HL-60 (cell line): ENCODE measurements around the gene SORT1.

Experiments
- GABPA ChIP-seq: IDR thresholded peaks from 2 replicates; pipeline ENCODE4 v1.6.1; 2012; ENCODE audit warnings: low read depth
- POLR2AphosphoS5 ChIP-seq: IDR thresholded peaks from 2 replicates; pipeline ENCODE4 v1.6.1; 2012; ENCODE audit warnings: low read depth
- SPI1 ChIP-seq: IDR thresholded peaks from 2 replicates; pipeline ENCODE4 v1.6.1; 2012; ENCODE audit warnings: low read depth, mild to moderate bottlenecking, borderline replicate concordance
- TF ChIP-seq, protein P1 (sequence below): IDR thresholded peaks from one replicate; pipeline ENCODE4 v1.5.1; 2011; ENCODE audit warnings: low read length, control low read depth, inconsistent platforms; ENCODE audit not compliant: insufficient read depth
- TF ChIP-seq, protein P2 (sequence below): IDR thresholded peaks from 2 replicates; pipeline ENCODE4 v1.6.1; 2012; ENCODE audit warnings: low read depth; ENCODE audit not compliant: insufficient replicate concordance

DNA sequence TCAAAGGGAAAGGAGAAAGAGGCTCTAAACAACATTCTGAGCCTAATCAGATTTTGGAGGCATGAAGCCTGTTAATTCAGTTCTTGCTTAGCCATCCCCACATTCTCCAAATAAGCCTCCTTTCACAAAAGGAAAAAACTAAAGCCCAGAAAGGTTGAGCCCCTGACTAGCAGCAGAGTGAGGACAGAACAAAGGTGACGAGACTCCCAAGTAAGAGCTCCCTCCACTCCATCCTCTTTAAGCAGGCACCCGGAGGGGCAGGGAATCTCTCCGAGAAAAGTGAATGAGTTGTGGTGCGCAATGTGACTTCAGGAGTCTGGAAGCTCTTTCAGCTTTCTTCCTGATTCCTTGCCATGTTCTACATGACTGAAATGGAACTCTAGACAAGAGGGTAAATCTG is 47.5 kb downstream of the SORT1 start:
- TF ChIP-seq, protein P1, sequence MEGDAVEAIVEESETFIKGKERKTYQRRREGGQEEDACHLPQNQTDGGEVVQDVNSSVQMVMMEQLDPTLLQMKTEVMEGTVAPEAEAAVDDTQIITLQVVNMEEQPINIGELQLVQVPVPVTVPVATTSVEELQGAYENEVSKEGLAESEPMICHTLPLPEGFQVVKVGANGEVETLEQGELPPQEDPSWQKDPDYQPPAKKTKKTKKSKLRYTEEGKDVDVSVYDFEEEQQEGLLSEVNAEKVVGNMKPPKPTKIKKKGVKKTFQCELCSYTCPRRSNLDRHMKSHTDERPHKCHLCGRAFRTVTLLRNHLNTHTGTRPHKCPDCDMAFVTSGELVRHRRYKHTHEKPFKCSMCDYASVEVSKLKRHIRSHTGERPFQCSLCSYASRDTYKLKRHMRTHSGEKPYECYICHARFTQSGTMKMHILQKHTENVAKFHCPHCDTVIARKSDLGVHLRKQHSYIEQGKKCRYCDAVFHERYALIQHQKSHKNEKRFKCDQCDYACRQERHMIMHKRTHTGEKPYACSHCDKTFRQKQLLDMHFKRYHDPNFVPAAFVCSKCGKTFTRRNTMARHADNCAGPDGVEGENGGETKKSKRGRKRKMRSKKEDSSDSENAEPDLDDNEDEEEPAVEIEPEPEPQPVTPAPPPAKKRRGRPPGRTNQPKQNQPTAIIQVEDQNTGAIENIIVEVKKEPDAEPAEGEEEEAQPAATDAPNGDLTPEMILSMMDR: no peak
- TF ChIP-seq, protein P2, sequence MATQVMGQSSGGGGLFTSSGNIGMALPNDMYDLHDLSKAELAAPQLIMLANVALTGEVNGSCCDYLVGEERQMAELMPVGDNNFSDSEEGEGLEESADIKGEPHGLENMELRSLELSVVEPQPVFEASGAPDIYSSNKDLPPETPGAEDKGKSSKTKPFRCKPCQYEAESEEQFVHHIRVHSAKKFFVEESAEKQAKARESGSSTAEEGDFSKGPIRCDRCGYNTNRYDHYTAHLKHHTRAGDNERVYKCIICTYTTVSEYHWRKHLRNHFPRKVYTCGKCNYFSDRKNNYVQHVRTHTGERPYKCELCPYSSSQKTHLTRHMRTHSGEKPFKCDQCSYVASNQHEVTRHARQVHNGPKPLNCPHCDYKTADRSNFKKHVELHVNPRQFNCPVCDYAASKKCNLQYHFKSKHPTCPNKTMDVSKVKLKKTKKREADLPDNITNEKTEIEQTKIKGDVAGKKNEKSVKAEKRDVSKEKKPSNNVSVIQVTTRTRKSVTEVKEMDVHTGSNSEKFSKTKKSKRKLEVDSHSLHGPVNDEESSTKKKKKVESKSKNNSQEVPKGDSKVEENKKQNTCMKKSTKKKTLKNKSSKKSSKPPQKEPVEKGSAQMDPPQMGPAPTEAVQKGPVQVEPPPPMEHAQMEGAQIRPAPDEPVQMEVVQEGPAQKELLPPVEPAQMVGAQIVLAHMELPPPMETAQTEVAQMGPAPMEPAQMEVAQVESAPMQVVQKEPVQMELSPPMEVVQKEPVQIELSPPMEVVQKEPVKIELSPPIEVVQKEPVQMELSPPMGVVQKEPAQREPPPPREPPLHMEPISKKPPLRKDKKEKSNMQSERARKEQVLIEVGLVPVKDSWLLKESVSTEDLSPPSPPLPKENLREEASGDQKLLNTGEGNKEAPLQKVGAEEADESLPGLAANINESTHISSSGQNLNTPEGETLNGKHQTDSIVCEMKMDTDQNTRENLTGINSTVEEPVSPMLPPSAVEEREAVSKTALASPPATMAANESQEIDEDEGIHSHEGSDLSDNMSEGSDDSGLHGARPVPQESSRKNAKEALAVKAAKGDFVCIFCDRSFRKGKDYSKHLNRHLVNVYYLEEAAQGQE: no peak
- TF ChIP-seq POLR2AphosphoS5: no peak
- TF ChIP-seq GABPA: no peak
- TF ChIP-seq SPI1: no peak
